GM18499 (cell line): ENCODE results near the gene ARSG.

Experiments used
- ATAC-seq: cut with Tn5 transposase; IDR thresholded peaks from one replicate; pipeline ENCODE4 v1.9.1; 2021; ENCODE audit warnings: moderate number of reproducible peaks; ENCODE audit not compliant: insufficient read depth, unreplicated experiment

Gene ARSG

DNA sequence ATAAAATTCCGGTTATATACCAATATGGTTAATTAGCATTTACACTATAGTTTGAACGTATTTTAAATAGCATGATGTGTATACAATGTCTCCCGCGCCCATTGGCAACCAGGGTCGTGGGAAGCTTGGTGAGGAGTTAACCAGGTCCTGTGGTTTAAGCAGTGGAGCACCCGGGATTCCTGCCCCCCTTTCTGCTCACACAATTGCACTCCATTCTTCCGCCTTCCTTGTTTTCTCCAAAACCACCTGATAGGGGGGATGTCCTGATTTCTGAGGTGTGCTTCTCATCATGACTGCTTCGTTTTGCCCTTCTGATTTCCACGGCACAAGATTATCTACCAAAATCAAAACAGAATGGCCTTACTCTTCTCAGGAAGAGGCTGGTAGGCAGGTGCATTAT is 130.2 kb downstream of the ARSG start:
- ATAC-seq, result no peak

DNA sequence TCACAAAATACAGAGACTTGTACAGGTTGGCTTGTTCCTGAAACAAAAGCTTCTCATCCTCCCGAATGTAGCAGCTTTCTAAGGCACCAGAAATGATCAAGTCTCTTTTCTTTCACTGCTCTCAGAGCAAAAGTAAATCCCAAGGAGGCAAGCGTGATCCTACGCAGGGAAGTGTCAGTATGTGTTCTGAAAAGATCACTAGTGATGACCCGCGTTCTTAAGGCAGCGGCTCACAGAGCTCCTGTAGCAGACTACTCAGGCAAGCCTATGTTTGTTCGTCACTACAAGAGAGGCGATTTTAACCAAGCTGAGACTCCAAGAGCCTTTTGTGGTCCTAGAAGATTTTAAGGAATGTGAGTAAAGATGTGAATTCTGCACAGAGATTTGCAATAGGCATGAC is 131.5 kb downstream of the ARSG start:
- no peak for ATAC-seq

DNA sequence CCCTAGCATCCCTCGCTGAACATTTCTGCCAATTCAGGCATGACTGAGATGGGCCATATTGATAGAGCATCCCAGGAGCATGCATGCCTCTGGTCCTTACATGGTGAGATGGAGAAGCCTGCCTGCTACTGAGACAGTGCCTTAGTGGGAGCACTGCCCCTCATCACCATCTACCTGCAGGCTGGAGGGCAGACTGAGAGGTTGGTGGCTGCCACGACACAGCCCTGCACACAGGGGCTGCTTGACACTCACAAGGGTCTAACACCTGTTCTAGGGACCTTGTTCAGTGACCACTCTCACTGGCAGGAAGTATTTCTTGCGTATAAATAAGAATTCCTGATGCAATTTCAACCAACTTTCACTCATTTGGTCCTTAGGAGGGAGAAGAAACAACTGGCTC is 132.0 kb downstream of the ARSG start:
- ATAC-seq, result no peak

DNA sequence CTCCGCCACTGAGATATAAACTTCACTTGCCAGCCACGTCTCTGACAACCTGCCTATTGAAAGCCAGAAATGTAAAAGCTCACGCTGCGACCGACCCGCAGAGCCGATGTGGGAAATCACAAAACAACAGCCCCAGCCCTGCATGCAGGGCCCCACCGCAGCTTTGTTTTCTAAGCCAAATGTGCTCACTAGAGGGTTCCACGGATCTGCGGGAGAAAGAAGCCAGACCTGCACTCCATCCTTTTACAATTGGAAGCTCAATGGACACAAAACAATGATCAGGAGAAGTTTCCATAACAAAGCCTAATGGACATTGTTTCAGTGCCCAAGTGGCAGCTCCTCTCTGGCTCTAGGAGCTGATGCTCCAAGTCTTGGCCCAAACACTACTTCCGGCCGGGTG is 132.9 kb downstream of the ARSG start:
- no peak for ATAC-seq

DNA sequence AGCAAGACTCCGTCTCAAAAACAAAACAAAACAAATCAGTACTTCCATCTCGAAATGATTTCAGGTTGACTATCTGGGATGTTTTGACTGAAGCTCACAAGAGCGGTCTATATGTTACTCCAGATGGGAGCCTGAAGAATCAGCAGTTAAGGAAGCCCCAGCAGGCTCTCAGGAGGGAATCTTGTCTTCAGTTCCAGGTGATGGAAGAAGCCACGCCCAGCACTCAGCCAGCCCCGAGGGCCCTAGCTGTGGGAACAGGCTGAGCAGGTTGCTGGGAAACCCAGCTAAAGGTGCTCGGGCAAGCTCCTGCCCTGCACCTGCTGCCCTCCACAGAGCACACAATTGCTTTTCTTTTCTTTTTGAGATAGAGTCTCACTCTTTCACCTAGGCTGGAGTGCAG is 133.6 kb downstream of the ARSG start:
- ATAC-seq, result no peak

DNA sequence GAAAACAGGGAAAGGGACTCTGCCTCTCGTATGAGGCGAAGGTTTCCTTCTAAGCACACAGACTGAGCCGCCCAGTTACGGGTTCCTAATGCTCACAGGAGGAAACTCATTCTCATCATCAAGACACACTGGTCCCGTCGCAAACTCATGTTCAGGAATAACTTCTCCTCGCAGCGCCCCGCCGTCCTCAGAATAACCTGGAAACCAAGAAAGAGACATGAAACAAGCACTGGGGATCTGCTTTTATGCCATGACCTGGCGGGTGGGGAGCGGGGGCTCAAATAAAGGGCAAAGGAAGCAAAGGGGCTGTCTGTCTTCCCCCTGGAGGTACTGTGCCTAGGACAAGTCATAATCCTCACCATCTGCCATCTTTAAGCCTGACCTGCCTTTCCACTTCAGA is 134.7 kb downstream of the ARSG start:
- no peak for ATAC-seq

DNA sequence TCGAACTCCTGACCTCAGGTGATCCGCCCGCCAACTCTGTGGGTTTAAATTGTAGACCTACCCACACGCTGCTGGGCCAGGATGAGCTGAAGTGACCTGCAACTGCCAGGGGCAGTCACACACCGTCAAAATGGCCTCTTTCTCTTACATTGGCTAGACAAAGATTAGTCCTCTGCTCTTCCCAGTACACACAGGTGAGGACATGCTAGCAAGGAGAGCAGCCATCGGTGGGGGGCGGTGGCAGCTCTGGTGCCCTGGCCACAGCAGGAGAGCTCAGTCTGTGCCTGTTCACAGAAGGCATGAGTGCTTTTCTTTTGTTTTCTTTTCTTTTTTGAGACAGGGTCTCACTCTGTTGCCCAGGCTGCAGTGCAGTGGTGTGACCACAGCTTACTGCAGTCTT is 136.3 kb downstream of the ARSG start:
- no peak for ATAC-seq

DNA sequence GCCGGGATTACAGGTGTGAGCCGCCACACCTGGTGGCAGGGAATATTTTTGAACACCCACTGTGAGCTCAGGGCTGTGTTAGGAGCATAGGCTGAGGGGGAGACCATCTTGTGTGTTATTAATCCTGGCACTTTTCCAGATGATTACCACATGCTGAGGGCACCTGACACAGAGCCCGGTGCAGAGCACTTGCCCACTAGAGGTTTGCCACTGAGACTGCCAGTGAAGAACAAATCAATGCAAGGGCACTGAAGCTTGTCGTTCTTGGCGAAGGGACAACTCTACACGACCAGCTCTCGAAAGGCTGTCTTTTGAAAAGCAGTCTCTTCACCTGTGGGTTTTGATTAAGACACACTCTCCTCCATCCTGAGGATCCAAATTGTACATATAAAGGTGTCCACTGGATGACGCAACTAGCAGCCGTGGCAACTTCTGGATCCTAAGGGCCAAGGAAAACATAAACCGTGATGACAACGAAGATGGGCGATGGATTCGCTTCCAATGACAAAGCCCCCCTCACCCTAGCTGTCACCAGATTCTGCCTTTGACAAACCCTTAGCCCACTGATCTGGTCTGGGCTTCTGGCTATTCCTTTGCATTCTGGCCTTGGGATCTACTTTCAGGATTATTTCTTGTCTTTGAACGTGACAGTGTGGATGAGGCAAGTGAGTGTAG is 137.3 kb downstream of the ARSG start:
- no peak for ATAC-seq

DNA sequence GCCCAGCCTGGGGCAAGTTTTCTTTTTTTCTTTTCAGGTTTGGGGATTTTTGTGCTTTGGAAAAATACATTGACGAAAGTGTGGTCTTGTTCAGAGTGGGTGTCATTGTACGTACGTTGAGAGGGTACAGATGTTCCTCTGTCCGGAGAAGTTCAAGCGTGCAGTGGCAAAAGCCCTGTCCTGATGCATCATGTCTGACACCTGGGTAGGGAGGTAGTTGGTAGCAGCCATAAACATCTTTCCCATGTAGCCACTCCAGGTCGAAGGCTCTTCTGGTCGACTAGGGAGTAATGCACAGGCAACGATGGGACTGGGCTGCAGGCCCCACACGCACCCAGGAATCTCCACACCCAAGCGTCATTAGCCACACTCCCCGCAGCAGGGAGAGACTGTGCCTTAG is 138.6 kb downstream of the ARSG start:
- no peak for ATAC-seq

DNA sequence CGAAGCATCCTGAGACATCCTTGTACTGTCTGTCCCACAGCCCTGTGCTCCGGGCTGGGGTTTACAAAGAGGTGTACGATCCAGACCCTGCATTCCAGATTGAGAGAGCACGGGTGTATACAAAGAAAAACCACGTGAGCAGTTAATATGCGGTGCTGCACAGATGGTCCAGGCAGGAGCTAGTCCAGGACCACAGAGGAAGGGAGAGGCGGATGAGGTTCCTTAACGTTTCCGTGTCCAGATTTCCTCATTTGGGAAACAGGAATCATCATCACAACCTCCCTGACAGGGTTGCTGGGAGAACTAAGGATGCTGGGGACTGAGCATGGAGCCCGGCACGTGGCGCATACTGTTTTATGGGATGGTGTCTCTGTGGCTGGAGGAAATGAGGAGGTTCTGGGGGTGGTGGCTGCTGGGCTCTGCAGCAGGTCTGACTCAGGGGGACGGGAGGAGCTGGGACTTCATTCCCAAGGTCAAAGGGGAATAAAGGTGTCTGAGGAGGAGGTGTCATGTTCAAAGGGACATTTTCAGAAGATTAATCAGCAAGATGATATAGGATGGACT is 139.8 kb downstream of the ARSG start:
- no peak for ATAC-seq

DNA sequence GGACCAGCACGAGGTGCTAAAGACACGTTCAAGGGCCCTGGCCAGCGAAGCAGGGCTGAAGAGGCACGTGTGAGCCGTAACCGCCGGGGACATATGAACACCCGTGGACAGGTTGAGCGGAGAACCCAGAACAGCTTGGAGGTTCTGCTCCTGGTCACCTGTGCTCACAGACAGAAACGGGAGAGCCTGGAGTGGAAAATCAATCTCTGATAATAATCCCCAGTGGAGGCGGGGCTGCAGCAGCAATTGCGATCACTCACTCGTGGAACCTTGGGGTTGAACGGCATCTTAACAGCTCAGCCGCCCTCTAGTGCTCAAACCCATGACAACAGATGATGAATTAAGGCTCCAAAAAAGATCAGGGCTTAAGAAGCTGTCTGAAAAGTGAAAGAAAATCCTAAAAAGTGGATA is 140.4 kb downstream of the ARSG start:
- ATAC-seq, result no peak

DNA sequence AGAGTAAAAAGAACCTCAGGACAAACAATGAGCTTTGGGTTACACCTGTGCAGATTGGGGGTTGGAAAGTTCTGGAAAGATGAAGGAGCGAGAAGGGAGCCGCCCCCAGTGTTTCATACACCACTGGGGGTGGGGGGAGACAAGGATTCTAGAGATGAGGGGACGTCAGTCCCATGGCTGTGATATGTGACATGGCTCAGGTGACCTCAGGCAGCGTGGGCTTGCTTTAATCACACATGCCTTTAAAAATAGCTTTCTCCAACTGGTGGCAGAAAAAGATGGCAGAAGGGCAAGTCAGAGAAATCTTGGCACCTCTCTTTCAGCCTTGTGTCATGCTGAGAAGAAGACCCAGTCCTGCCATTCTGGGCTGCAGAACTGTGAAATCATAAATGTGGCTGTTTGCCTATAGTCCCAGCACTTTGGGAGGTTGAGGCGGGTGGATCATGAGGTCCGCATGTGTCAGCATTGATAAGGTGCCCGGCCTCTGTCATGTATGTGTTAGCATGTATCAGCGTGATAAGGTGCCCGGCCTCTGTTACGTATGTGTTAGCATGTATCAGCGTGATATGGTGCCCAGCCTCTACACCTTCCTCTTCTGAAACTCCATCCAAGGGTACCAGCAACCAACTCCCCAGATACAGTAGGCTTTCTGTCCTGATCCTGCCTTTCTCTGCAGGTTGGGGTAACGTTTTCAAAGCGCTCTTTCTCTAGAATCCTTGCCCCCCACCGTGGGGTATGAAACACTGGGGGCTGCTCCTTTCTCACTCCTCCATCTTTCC is 141.0 kb downstream of the ARSG start:
- no peak for ATAC-seq

DNA sequence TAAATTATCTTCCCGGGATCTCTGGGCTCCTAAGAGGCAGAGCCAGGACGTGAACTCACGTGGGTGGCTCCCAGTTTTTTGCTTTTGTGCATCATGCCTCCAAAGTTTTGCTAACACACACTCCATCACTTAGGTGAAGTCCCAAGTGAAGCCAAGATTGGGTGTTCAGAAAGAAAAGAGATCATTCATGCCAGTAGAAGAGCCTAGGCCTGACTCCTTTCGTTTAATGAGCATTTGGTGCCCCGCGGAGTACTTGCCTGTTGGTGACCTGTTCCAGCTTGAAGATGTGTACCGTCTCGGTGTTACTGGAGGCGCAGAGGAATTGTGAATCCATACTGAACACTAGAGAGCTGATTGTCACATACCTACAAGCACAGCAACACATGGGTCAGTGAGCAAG is 141.9 kb downstream of the ARSG start:
- ATAC-seq, result no peak

DNA sequence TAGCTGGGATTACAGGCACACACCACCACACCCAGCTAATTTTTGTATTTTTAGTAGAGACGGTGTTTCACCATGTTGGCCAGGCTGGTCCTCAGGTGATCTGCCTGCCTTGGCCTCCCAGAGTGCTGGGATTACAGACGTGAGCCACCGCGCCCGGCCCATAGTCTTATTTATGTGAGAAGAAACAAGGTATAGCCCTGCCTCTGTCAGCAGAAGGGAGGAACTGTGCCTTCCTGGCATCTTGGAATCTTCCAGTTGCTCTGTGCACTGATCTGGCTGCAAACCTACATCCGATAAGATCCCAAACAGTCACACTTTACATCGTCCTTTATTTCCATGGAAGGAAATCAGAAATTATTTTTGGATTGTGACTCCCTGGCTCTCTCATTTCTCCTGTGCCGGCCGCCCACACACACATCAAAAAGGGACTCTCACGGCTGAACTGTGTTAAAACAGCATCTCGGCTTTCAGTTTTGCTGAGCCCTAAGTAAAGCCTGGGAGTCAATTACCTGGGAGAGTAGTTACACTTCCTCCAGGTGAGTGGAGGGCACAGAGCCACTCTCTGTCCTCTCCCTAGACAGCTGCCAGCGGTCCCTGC is 142.7 kb downstream of the ARSG start:
- ATAC-seq, result no peak

DNA sequence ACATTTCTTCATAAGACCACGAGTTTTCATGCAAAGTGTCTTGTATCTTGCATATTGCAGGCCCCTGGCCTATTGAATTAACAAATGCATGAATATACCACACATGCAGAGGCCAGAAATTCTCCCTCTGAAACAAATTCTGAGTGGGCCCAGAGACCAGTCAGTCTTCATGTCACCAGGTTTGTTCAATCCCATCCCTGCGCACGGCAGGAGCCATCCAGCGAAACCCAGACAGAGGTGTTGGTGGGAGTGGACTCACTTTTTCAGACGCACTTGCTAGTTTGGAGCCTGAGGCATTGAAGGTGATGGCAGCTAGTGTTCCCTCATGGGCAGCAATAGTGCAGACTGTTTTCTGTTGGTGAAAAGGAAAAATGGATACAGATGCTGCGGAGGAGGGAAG is 144.1 kb downstream of the ARSG start:
- ATAC-seq, result no peak

DNA sequence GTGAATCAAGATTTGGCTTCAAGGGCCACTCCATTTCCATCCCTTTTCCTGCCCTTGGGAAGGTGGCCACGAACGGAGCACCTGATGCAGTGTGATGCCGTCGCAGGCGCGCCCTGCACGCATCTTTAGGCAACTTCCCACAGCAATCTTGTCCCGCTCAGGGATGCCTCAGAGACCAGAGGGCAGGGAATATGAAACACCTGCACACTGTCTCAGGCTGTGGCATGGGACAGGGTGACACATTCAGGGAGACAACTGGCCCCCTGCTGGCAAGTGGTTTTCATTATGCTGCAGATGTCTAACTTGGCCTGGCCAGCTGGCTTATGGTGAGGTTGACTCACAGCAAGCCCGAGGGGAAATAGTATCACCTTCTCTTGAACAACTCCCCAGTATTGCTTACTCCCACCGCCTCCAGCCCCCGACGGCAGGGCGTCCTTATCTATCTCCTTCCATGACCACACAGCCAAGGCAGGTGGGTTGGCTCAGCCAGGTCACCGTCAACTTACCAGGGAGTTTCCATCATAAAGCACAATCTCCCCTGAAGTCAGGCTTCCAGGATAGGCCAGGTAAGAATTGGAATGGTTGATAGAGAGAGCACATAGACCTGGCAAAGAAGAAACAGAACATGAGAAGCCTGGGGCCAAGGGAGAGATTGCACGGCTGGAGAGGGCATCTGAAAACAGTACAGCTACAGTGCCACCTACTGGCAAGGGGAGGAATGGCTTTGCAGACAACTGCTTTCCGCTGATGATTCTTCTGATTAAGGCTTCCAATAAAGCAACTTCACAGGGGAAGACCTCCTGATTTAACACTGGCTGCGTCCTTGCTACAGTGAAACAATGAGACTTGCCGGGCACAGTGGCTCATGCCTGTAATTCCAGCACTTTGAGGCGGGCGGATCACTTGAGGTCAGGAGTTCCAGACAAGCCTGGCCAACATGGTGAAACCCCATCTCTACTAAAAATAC is 144.9 kb downstream of the ARSG start:
- no peak for ATAC-seq

DNA sequence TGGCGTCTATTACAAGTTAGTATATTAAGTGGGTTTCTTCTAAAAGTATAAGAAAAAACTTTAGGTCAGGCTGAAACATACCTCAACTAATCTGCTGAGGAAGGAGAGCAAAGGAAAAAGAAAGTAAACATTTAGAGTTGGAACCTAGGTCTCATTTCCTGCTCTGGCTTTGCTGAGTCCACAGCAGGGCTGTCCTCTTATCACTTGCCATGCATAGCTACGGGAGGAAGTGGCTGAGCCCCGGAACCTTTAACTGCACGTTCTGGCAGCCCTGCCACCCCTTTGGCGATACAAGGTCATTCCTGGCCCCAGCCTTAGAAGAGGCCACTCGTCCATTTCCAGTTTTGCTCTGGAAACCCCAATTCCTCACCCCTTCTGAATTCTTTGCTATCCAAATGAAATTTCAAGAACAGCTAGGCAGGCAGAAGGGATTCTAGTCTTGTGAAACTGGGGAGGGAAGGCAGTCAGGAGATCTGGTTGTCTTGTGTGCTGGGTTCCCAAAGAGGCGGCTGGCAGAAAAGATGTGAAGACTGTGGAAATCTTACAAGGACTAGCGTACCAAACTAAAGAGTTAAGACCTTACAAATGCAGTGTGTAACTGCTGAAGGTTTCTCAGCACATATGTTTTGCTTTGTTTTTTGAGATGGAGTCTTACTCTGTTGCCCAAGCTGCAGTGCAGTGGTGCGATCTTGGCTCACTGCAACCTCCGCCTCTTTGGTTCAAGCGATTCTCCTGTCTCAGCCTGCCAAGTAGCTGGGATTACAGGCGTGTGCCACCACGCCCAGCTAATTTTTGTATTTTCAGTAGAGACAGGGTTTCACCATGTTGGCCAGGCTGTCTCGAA is 146.9 kb downstream of the ARSG start:
- no peak for ATAC-seq

DNA sequence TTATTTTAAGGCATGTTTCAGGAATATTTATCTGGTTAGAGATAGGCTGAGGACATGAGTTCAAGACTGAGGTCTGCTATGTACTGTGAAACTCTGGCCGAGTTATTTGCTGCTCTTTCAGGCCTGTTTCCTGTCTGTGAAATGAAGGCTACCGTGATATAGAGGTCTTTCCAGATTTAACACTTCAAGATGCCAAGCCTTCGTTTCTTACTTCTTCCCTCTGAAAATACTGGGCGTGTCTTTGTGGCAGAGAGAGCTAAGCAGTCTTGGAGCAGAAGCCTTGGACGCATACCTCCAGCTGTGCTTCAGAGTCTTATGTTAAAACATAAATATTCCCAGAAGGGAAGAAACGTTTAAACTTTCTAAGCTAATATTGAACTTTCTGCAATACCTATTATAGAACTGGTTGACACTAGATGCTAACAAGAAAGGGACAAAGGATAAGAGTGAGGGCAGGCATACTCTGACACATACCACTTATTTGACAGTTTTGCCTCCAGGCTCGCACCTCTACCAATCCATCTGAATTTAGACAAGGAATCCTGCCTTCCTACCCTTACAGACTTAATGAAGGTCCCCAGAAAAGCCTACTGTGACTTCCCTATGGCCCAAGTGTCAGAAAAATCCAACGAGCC is 148.5 kb downstream of the ARSG start:
- ATAC-seq, result no peak

DNA sequence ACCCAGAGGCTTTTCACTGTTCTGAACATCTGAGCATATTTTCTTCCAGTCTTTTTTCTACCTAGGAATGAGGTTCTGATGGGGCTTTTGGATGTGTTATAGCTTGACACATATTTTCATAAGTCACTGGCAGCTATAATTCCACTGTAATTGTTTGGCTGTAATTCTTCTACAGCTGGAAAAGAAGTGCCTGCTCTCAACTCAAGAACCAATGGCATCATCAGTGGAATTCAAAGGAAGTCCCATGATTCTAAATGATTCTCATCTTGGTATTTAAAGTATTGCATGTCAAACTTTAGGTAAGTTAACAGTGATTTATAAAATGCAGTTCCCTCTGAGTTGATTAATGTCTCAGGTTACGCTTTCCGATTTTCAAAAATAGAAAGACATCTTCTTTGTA is 149.2 kb downstream of the ARSG start:
- no peak for ATAC-seq
